ENCODE measurements around the gene WNT3A. TPM values are rescaled to one million over a fixed set of nuclear protein-coding genes. Genes with fewer than 3 reads are reported as not detected.

Gene WNT3A
- total and polyA plus RNA-seq, 2 experiments from 2014 or later = 0.07 to 0.65 TPM

GRCh38 chr1:228064296-228064695, 57.5 kb downstream of the WNT3A start (continued):
- TF ChIP-seq ZNF462 (CRISPR knock-in tag; IDR thresholded peaks at IDR 0.05) (no peak), EZH2 (IDR thresholded peaks at IDR 0.05; ENCODE audit: low read depth, unreplicated experiment) (no peak)

- DNase-seq (ENCODE audit: low spot score) (no peak), ATAC-seq (no peak)
- no peaks in the 10 kb centered on the region for H3F3A ChIP-seq (replicated peaks; ENCODE audit: low read depth)
- H3K79me2 ChIP-seq (replicated peaks; ENCODE audit: insufficient read depth) = no peaks in the 10 kb centered on the region
- H3K9me3 Mint-ChIP-seq = no peaks in the 10 kb centered on the region
- peaks cover 97% of the 10 kb centered on the region for H3K27me3 ChIP-seq (ENCODE audit: insufficient read depth)
- H3K36me3 Mint-ChIP-seq (ENCODE audit: low read depth) = peaks cover 4% of the 10 kb centered on the region; the same call in 1 of the 3 replicates
- no peaks in the 10 kb centered on the region for H3K9me2 ChIP-seq (ENCODE audit: insufficient read depth)
- peaks cover 5% of the 10 kb centered on the region; the same call in 1 of the 2 replicates for H3K4me1 ChIP-seq (ENCODE audit: insufficient read depth)
- peaks cover 5% of the 10 kb centered on the region for H3K4me1 Mint-ChIP-seq
- H3K27me3 Mint-ChIP-seq (ENCODE audit: insufficient read depth, low read depth, poor library complexity) = peaks cover 65% of the 10 kb centered on the region
- no peak overlapping the region for H2AFZ ChIP-seq
- H4K20me1 ChIP-seq (replicated peaks; ENCODE audit: insufficient read depth) = no peaks in the 10 kb centered on the region
- no peaks in the 10 kb centered on the region for H3K36me3 ChIP-seq (ENCODE audit: insufficient read depth)
- no peak overlapping the region for H3K27ac ChIP-seq (ENCODE audit: low read depth)
- no peak overlapping the region for H3K4me3 ChIP-seq
- no peak overlapping the region for H3K4me2 ChIP-seq
- H3K27ac Mint-ChIP-seq = no peak overlapping the region
- H3K4me3 Mint-ChIP-seq = no peak overlapping the region
- TF ChIP-seq CTCF (conservative IDR thresholded peaks at IDR 0.05; ENCODE audit: low read depth in 2 of 2) = no peak
- no peak for TF ChIP-seq NANOG (IDR thresholded peaks at IDR 0.05; ENCODE audit: borderline replicate concordance)
- TF ChIP-seq ZNF462 (CRISPR knock-in tag; IDR thresholded peaks at IDR 0.05) = no peak
- TF ChIP-seq POLR2AphosphoS5 (IDR thresholded peaks at IDR 0.05; ENCODE audit: low read depth) = no peak
- TF ChIP-seq ZNF331 (CRISPR knock-in tag; IDR thresholded peaks at IDR 0.05; ENCODE audit: low read depth) = no peak
These were observed 58.1 kb downstream of the WNT3A start for GRCh38 chr1:228064741-228065542.

Measured in GM23338 (cell line).